Left ventricle myocardium superior (tissue), 1 donor: ENCODE results near the gene SPON1. TPM values are rescaled to one million over a fixed set of nuclear protein-coding genes. Genes with fewer than 3 reads are reported as not detected.

Experiments used
- ATAC-seq: fragments of 200-7000 bp; cut with Tn5 transposase; one replicate; pipeline ENCODE4 v1.9.1; 2020; ENCODE audit warnings: mild to moderate bottlenecking, moderate library complexity
- DNase-seq: peaks from one replicate; pipeline ENCODE4 v3.0.0-alpha.2; 2020
- intact Hi-C: fragments of 100-400 bp; cut with micrococcal nuclease; formaldehyde crosslinking; loops from one replicate; pipeline ENCODE4 v1.11.0; 2022
- total RNA-seq: library from RNA; stranded (reverse); fragmentation: NEBNext Ultra II Directional; extraction: Animal tissue kit (Norgen Biotek cat#: 25700); gene quantifications from one replicate; pipeline ENCODE4 v1.2.1, GENCODE V29; 2021
- donor health status: DM: no; HTN: yes; CAD: no; lungs with severe emphysema.

The SPON1 gene
- total RNA-seq, 1 donor from 2014 or later: 3.4 TPM

- ATAC-seq (no peak), DNase-seq (no peak)
- intact Hi-C loops: no loop called here
These were observed 240.0 kb downstream of the SPON1 start for GRCh38 chr11:14202251-14203196.

GRCh38 chr11:14203321-14203720 lies 240.8 kb downstream of the SPON1 start:
- DNase-seq: no peak
- no peak for ATAC-seq
- intact Hi-C loops: no loop called here

GRCh38 chr11:14212986-14213385 lies 250.5 kb downstream of the SPON1 start:
- ATAC-seq (no peak), DNase-seq (no peak)
- intact Hi-C loops: no loop called here

GRCh38 chr11:14218728-14219127 lies 256.2 kb downstream of the SPON1 start:
- intact Hi-C loops: no loop called here
- no peak for DNase-seq
- ATAC-seq: no peak

- ATAC-seq (no peak), DNase-seq (no peak)
- intact Hi-C loops: no loop called here
These were observed 261.2 kb downstream of the SPON1 start for GRCh38 chr11:14223636-14224288.

GRCh38 chr11:14224395-14224794 lies 261.9 kb downstream of the SPON1 start:
- DNase-seq (no peak), ATAC-seq (no peak)
- intact Hi-C loops: no loop called here

- ATAC-seq: no peak
- DNase-seq: no peak
- intact Hi-C loops: no loop called here
These were observed 263.1 kb downstream of the SPON1 start for GRCh38 chr11:14225666-14226065.

GRCh38 chr11:14228356-14228755 lies 265.8 kb downstream of the SPON1 start:
- DNase-seq (no peak), ATAC-seq (no peak)
- intact Hi-C loops: no loop called here

GRCh38 chr11:14229472-14229871 lies 266.9 kb downstream of the SPON1 start:
- intact Hi-C loops: no loop called here
- DNase-seq: no peak
- no peak for ATAC-seq

GRCh38 chr11:14230407-14230806 lies 267.9 kb downstream of the SPON1 start:
- intact Hi-C loops: no loop called here
- no peak for DNase-seq
- ATAC-seq: no peak

GRCh38 chr11:14232652-14233051 lies 270.1 kb downstream of the SPON1 start:
- ATAC-seq (no peak), DNase-seq (no peak)
- intact Hi-C loops: no loop called here

- DNase-seq (peak; percentile 47), ATAC-seq (peak; percentile 78)
- intact Hi-C loops: no loop called here
These were observed 271.9 kb downstream of the SPON1 start for GRCh38 chr11:14234446-14234845.

GRCh38 chr11:14235701-14236100 lies 273.2 kb downstream of the SPON1 start:
- intact Hi-C loops: no loop called here
- DNase-seq (no peak), ATAC-seq (no peak)

- intact Hi-C loops: no loop called here
- DNase-seq (no peak), ATAC-seq (peak; percentile 40)
These were observed 275.0 kb downstream of the SPON1 start for GRCh38 chr11:14237444-14237961.

GRCh38 chr11:14240221-14240620 lies 277.7 kb downstream of the SPON1 start:
- intact Hi-C loops: no loop called here
- ATAC-seq (no peak), DNase-seq (no peak)

- no peak for DNase-seq
- no peak for ATAC-seq
- intact Hi-C loops: no loop called here
These were observed 278.4 kb downstream of the SPON1 start for GRCh38 chr11:14240951-14241350.

GRCh38 chr11:14242187-14242586 lies 279.7 kb downstream of the SPON1 start:
- peak; percentile 77 for ATAC-seq
- intact Hi-C loops: no loop called here
- DNase-seq: peak; percentile 69

GRCh38 chr11:14242733-14243132 lies 280.2 kb downstream of the SPON1 start:
- ATAC-seq (peak; percentile 46), DNase-seq (no peak)
- intact Hi-C loops: no loop called here

- ATAC-seq: no peak
- no peak for DNase-seq
- intact Hi-C loops: no loop called here
These were observed 282.4 kb downstream of the SPON1 start for GRCh38 chr11:14244926-14245325.

GRCh38 chr11:14245444-14245843 lies 282.9 kb downstream of the SPON1 start:
- DNase-seq (no peak), ATAC-seq (no peak)
- intact Hi-C loops: no loop called here
